Measurements from ENCODE around the gene STMND1. TPM values are rescaled to one million over a fixed set of nuclear protein-coding genes. Genes with fewer than 3 reads are reported as not detected.

STMND1 gene
- total and polyA plus RNA-seq, 2 of the 4 experiments (the other 2 are of a cell fraction), result not detected

- no peak overlapping the region for H3K4ac ChIP-seq (ENCODE audit: low read depth, low read length)
- intact Hi-C loops (cut with micrococcal nuclease) (no loop called here), in situ Hi-C loops (cut with MboI; ENCODE audit: low sequenced_read_pairs) (no loop called here), dilution Hi-C loops (cut with HindIII; ENCODE audit: low sequenced_read_pairs, unreplicated experiment) (no loop called here)
- WGBS, 2 experiments (ENCODE audit: extremely low coverage in 2 of 2, insufficient read length in 1 of 2), result 79% methylated on average over 5 of the region's 8 CpGs; no CpG with 5 or more reads in 1 of the 2 experiments
- POLR2A ChIA-PET (ENCODE audit: unreplicated experiment), result no interaction called here
- H4K8ac ChIP-seq (ENCODE audit: low read depth in 2 of 2, low read length in 2 of 2), result no peak overlapping the region
- H3K18ac ChIP-seq (ENCODE audit: low read depth, low read length), result no peak overlapping the region
- no peak overlapping the region for H3K4me2 ChIP-seq (ENCODE audit: low read depth, low read length)
- H2BK15ac ChIP-seq (ENCODE audit: low read depth, low read length), result no peak overlapping the region
- no peak overlapping the region for H3K14ac ChIP-seq (replicated peaks; ENCODE audit: low read depth, low read length)
- H2BK5ac ChIP-seq (ENCODE audit: low read depth, low read length, poor library complexity, severe bottlenecking), result no peak overlapping the region
- ATAC-seq (ENCODE audit: low read depth) (no peak), DNase-seq (no peak)
- H3K36me3 ChIP-seq (ENCODE audit: control insufficient read depth, insufficient read depth, low read length), result no peaks in the 10 kb centered on the region
- no peaks in the 10 kb centered on the region for H4K20me1 ChIP-seq (ENCODE audit: insufficient read depth, low read length)
- no peak overlapping the region for H2BK120ac ChIP-seq (ENCODE audit: low read depth, low read length)
- peaks cover 3% of the 10 kb centered on the region; the same call in 1 of the 2 replicates for H3K4me1 ChIP-seq (ENCODE audit: control insufficient read depth, insufficient read depth, low read length)
- H4K91ac ChIP-seq (ENCODE audit: insufficient read depth, low read depth, low read length), result no peak overlapping the region
- H2AK9ac ChIP-seq (replicated peaks; ENCODE audit: low read depth, low read length, poor library complexity), result no peak overlapping the region
- H4K5ac ChIP-seq (ENCODE audit: low read depth, low read length), result no peak overlapping the region
- H3K9ac ChIP-seq (ENCODE audit: low read depth, low read length), result no peak overlapping the region
- no peak overlapping the region for H2AFZ ChIP-seq (replicated peaks; ENCODE audit: low read length, poor library complexity)
- H3K56ac ChIP-seq (ENCODE audit: extremely low read depth, insufficient read depth, low read length), result no peak overlapping the region
- H3K9me1 ChIP-seq (ENCODE audit: insufficient read depth, low read length), result 0 out of 2 replicates have a peak, but pooled peaks cover 3% of the 10 kb centered on the region
- H3K9me3 ChIP-seq (ENCODE audit: control insufficient read depth, insufficient read depth, low read length), result no peaks in the 10 kb centered on the region
- H3K27me3 ChIP-seq (ENCODE audit: control insufficient read depth, insufficient read depth, low read length), result peaks cover 35% of the 10 kb centered on the region
- no peak overlapping the region for H2BK20ac ChIP-seq (ENCODE audit: low read depth, low read length)
- H2AK5ac ChIP-seq (ENCODE audit: low read depth, low read length), result no peak overlapping the region
- TF ChIP-seq CTCF (conservative IDR thresholded peaks at IDR 0.05; ENCODE audit: low read depth, low read length), result peak; percentile 22; the same call in 1 of the 2 replicates
- no peak for TF ChIP-seq RCOR1 (IDR thresholded peaks at IDR 0.05; ENCODE audit: insufficient replicate concordance, low read length)
- no peak for TF ChIP-seq NFE2L2 (IDR thresholded peaks at IDR 0.05; ENCODE audit: low read depth, low read length)
- no peak overlapping the region for H3K23ac ChIP-seq (ENCODE audit: low read depth, low read length)
- CTCF ChIA-PET, result no interaction called here
- H3K79me1 ChIP-seq (ENCODE audit: low read depth in 1 of 2, low read length in 2 of 2), result no peaks in the 10 kb centered on the region
- BruUV-seq (replicated peaks), result no TSS peak
- H3K27ac ChIP-seq (ENCODE audit: insufficient read depth, low read length), result no peak overlapping the region
- no peak overlapping the region for H3K4me3 ChIP-seq (ENCODE audit: insufficient read depth, low read depth, low read length)
Observed at GRCh38 chr6:17103715-17104114, 1.9 kb downstream of the STMND1 start.

Data from IMR-90 (cell line).